Activated CD4-positive, CD25-positive, alpha-beta regulatory T cell treated with anti-CD3 and anti-CD28 coated beads, Interleukin-2, amount 50 U/mL, for 72 hours (primary cell): Measurements from ENCODE around the gene LMAN1L.

ENCODE experiments used
- DNase-seq: peaks from one replicate; pipeline ENCODE4 v3.0.0; 2021

Gene LMAN1L

DNA sequence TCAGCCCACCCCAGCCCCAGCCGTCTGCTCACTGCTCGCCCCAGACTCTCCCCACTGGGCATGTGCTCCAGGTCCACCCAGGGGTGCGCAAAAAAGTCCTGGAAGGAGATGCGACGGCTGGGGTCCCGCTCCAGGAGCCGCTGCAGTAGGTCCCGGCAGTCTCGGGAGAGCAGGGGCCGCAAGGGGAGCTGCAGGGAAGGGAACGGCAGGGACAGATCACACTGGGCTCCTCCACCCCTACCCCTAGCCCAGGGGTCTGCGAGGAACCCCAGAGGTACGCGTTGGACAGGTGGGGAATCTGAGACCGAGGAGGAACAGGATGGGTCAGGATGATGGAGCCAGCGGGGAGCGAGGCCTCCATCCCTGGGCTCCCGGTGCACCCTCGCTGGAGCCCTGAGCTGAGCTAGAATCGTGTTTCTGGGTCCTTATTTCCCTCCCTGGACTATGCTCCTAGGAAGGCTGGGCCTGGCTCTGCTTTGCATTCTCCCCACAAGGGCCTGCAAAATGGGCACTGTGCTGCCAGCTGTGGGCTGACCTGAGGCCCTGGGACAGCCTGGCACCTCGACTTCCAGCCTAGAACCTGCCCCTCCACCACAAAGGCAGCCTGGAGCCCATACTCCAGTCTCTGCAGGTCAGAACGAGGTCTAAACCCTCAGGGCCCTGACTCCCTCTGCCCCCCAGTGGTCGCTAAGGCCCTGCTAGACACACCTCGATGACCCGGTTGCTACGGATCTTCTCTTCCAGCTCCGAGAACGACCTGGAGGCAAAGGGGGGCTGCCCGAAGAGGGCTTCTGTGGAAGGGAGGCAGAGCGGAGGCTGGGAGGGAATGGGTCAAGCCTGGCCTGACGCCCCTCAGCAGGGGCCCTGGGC, 27.1 kb downstream of the LMAN1L start:
- no peak for DNase-seq

DNA sequence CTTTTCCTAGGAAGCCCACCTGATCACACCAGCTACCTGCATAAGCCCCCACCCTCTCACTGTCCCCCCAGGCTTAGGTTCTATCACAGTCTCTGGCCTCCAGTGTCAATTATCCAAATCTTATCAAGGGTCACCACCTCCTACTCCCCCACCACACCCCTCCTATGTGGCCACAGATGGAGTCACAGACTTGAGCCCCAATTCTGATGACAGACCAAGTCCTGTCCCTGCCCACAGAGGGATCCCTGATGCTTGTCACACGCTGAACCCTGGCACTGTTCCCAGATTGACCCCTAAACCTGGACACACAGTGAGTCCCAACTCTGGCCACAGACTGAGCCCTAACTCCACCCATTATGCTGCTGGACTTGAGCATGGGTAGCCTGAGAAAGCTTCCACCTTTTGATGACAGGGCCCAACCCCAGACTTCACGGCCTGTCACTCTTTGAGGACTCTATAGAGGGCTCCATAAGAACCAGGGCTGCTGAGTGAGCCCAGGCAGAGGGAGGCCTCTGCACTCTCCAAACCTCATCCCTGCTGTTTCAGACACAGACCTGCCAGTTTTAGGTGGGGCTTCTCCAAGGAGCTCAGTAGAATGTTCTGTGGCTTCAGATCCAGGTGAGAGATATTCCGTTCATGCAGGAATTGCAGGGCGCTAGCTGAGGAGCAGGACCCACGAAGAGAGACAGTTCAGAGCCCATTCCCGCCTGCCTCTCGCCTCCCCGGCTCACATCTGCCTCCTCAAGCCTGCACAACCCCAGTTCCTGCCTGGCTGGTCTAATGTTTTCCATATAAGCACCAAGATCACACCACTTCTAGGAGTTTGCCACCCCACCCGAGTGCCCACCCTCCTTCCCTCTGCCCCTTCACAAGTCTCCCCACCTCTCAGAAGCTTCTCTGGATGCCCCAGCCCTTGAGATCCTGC, 28.5 kb downstream of the LMAN1L start:
- DNase-seq = no peak

DNA sequence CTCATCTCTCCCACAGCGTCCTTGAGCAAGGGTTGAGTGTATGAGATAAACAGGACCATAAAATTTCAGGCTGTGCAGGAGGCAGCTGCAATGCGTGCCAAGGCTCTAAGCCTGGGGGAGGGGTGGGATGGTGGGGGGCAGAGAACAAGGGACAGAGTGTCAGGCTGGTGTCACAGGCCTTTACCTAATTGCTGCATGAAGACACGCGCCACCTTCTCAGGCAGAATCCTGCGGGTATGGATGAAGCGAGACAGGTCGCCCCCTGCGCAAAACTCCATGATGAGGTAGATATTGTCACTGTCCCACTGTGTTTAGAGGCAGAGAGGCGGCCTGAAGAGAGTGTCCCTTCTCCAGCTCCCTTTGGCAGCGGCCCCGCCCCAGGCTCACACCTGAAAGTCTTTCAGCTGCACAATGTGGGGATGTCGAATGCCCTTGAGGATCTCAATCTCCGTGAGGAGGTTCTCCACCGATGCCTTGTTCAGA, 29.3 kb downstream of the LMAN1L start:
- DNase-seq = no peak

DNA sequence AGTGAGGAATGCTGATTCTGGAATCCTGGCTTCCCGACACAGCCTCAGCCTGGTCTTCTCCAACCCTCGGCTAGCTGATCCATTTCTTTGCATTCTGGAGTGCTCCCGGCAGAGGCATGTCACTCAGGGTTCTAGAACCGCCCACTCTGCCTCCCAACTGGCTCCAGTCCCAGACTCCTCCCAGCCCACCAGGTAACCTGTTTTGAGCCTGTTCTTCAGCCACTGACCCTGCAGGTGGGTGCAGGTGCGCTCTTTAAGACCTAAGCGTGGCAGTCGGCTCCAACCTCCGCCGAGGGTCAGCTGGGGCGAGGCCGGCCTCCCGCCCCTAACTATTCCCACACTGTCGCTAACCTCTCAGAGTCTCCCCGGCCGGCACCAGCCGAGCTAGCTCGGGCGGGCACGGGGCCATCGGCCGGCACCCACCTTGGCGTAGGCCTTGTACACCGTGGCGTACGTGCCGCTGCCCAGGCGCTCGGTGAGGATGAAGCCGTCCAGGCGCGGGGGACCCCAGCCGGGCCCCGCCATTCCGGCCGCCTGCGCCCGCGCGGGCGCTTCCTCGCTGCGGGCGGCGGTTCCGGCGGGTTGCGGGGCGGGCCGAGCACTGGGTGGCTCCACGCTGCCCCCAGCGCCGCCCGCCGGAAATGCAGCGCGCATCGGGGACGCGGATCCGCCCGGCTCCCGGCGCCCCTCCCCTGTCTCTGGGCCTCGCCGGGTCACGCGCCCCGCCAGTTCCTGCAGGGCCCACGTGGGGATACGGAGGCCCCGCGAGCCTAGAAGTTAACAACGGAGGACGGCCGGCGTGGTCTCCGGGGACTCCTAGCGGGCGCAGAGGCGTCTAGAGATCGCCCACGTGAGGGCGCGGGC, 30.2 kb downstream of the LMAN1L start, which contains the start of gene ULK3:
Gene ULK3 (minus strand): TSS at position 576 of the 864 bp plus-strand sequence. CDS start 51 bp downstream, at position 525.
- DNase-seq = peak; percentile 97

DNA sequence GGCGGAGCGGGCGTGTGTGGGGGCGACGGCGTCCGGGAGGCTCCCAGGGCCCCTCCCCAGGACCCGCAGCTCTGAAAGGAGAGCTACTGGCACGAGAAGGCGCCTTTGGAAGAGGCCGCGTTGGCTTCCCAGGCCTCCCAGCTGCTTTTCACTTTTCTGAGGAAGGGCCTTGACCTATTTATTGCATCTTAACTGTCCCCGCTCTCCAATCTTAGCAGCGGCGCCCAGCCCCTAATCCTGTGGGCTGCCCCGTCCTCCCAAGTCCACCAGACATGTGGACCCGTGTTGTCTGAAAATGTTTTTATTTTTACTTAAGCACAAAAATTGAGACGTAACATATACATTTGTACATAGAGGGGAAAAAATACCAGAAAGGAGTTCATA, 30.8 kb downstream of the LMAN1L start:
- DNase-seq = no peak

DNA sequence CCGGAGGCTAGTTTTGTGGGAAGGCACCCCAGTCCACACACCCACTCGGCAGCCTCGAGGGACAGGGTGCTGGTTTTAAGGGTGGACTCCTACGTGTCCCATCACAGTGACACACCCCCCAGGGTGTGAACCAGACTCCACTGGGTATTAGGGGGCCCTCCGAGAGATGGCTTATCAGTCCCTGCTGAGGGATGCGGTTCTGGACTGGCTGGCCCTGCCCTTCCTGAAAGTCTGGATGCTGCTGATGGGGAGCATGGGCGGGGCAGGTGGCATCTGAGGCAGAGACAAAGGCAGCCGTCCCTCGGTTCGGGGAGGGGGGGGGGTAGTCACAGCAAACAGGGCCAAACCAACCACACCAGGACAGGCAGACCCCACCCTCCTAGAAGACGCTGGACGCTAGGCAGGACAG, 31.3 kb downstream of the LMAN1L start:
- DNase-seq = no peak

DNA sequence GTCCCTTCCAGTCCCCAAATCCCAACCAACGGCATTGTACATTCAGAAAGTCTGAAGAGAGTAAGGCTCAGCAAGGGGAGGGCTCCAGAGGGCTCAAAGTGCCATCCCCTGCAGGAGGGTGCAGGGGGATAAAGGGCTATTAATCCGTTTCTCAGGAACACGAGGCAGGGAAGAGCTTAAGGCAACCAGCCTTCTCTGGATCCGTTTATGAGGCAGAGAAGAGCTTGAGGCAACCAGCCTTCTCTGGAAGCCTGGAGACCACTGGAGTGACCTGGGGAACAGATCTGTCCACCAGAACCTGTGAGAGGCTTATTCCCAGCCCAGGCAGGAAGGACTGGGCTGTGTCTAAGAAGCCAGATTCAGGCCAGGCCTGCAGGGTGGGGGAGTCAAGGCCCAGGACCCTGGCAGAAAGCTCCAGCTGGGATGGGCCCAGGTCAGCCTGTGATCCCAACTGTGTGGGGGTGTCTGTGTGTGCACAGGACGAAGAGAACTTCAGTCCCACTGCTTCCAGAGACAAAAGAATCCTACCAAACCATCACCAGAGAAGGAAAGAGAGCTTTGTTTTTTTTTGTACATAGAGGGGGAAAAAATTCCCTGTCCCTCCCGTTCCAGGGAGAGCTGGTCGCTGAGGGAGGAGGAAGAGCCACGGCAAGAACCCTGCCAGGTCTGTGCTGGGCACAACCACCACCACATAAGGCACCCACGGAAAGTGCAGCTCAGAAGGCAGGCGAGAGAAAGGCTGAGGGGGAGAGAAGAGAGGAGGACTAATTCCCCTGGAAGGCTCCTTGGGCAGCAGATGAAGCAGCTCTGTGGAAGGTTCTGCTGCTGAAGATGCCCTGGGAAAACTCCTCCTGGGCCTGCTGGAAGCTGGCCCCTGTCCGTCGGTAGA, 31.9 kb downstream of the LMAN1L start:
- DNase-seq = no peak

DNA sequence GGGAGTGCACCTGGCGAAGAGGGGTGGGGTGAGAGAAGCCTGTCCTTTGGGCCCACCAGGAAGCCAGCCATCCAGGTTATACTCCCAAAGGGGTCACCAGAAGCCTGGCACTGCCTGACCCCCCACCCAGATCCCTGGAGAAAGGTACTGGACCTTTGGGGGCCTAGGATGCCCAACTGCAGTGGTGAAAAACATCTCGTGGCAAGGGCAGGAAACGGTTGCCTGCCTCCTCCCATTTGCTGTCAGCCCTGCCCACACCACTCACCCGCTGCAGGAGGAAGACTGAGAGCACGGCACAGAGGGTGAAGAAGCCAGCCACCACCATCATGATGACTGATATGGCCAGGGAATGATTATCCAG, 32.6 kb downstream of the LMAN1L start:
- peak; percentile 58 for DNase-seq

DNA sequence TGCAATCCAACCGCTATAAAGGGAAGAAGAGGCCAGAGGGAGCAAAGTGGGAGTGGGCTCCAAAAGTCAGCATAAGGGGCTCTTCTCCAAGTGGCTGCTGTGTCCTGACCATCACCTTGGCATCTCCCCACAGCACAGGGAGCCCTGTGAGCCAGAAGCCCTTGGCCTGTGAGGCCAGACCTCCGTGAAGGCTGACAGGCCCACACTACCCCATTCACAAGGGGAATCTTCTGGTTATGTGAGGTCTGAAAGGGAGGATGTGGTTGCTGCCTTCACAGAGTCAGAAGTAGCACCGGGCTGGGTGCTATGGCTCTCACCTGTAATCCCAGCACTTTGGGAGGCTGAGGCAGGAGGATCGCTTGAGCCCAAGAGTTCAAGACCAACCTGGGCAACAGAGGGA, 32.9 kb downstream of the LMAN1L start:
- no peak for DNase-seq

DNA sequence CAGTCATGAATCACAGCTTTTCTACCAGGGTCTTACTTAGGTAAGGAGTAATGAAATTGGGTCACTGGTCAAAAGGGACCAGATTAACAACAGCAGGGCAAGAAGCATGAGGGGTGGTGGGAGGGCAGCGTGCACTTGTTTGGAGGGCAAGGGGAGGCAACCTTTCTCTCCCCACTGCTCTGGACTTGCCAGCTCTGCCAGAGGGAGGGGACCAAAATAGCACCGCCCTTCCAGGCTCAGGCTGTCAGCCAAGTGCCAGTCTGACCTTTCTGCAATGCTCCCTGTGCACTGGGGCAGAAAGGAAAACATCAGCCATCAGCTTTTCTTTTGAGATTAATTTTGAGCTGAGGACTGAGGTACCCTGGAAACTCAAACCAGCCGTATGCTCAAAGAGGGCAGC, 34.8 kb downstream of the LMAN1L start:
- no peak for DNase-seq

DNA sequence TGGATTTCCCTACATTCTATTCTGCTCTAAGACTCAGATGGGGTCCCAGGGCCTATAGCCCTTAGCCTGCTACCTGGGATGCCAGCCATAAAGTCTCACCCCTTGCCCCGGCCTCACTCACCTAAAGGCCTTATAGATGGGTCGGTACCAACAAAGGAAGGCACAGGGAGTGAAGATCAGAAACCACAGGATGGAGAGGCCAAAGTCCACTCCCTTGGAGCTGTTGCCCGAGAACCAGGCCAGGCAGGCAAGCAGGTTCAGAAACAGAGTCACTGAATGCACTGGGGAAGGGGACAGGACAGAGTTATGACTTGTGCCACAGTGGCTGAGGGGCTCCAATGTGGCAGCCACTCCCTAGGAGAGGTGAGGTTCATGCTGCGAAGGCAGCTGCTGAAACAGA, 37.8 kb downstream of the LMAN1L start:
- no peak for DNase-seq

DNA sequence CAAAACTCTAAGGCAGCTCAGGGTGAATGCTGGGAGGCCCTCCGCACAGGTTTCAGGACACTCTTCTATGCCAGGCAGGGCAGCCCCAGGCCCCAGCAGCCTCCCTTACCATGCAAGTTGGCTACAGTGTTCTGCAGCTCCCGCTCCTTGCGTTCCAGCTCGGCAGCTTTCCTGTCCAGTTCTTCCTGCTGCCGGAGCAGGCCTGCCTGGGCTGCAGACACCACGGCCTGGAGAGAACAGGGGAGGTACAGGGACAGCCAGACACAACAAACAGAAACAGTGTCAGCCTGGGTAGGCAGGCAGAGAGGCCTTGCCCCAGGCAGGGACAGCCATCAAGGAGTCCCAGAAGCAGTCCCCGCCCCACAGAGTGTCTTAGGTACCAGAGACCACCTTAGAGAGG, 39.3 kb downstream of the LMAN1L start:
- no peak for DNase-seq

DNA sequence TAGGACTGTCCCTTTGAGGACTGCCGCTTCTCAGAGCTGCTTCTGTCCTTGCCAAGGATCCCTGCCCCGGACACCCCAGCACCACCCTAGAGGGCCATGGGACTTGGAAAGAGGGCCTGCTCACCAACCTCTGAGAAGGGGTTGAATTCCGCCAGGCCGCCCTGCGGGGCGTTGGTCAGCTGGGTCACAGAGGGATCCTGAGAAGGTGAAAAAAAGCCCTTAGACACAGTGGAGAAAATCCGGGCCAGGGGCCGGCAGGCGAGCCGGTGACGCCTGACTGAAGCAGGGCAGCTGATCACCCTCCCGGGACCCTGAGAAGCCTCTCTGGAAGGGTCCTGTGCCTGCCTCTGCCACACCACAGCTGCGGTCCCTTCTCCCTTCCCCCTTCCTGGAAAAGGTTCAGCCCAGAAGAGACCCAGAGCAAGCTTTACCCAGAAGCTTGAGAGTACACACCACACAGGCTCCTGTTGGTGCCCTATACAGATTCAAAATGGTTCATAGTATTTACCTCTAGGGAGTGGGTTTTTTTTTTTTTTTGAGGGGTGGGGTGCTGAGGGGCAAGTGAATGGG, 41.9 kb downstream of the LMAN1L start:
- no peak for DNase-seq

DNA sequence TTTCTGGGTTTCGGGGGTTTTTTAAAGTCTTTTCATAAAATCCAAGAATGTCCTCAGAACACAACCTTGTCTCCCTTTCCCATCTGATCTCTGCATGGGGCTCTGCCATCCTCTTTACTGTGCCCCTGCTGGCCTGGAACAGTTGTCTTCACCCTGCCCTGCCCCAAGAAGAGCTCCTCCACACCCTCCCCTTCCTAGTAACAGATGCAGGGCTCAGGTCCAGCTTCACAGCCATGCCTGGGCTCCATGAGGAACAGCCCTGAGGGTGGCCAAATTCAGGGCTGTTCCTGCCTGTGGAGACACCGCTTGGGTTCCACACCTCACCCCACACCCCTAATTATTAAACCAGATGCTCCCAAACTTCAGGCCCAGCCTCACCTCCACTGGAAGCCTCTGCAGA, 43.2 kb downstream of the LMAN1L start:
- no peak for DNase-seq

DNA sequence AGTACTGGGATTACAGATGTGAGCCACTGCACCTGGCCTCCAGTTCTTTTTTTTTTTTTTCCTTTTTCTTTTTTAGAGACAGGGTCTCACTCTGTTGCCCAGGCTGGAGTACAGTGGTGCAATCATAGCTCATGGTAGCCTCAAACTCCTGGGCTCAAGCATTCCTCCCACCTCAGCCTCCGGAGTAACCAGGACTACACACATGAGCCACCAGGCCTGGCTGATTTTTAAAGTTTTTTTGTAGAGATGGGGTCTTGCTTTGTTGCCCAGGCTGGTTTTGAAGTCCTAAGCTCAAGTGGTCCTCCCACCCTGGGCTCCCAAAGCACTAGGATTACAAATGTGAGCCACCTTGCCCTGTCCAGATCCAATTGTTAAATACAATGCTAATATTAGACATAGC, 43.9 kb downstream of the LMAN1L start:
- no peak for DNase-seq

DNA sequence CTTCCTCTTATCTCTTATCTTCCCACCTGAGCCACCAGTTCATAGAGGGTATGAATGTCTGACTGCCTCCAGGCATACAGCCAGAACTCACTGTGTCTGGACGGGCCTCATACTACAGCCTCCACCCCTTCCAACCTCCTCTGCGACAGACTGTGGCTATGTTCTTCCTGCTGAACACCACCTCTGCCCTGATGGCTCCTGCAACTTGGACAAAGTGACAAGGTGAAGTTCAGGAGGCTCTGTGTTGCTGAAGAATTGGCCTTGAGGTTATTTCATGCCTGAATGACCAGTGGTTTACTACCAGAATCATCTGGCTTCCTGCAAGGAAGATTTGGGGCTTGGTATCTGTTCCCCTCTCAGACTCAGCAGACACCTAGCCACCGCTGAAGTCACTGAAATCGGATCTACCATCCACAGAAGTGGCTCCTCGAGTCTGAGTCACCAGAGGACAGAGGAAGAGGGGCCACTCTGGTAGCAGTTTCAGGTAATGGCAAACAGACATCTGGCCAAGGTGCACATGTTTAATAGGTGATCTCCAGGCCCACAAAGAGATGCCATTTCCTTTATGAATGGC, 44.5 kb downstream of the LMAN1L start:
- no peak for DNase-seq

DNA sequence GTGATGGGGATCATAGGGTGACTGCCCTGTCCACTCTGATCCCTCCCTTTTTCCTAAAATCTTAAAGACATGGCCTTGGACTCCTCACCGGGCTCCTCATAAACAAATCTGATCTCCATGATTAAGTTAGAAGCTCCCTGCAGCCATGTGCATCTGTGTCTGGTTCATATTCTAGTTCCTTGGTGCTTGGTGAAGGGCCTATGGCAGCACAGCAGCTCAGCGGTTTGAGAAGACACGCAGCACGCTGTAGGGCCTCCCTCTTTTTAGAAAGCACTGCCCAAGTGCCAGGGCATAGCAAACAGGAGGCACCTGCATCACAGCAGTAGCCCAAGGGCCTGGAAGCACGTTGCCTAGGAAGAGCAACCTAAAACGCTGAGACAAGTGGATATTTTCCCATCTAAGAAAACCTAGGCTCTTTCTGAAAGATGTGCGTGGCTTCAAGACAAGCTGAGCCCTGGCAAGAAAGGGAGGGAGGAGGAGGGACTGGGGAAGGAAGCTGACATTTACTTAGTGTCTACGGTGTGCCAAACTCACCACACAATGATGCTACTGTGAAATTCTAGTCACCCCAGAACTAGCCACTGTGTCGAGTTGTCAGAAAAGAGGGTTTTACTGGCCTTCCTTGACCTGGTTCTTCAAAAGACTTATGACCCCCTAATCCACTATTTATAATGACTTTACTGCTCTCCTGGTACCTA, 45.2 kb downstream of the LMAN1L start:
- no peak for DNase-seq

DNA sequence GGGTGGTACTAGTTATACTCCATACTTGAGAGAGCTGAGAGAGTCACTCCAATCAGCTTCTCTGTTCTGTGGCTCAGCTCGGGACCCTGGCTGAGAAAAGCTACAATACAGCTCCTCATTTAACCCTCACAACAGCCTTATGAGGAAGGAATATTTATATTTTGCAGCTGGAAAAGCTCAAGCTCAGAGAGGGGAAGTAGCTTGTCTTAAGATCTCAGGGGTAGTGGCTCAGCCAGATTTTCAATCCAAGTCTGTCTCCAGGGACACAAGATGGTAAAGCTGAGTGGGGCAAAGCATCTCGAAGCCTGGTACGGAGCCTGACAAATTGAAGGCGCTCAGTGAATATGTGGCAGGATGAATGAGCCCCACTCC, 45.7 kb downstream of the LMAN1L start:
- DNase-seq = no peak

DNA sequence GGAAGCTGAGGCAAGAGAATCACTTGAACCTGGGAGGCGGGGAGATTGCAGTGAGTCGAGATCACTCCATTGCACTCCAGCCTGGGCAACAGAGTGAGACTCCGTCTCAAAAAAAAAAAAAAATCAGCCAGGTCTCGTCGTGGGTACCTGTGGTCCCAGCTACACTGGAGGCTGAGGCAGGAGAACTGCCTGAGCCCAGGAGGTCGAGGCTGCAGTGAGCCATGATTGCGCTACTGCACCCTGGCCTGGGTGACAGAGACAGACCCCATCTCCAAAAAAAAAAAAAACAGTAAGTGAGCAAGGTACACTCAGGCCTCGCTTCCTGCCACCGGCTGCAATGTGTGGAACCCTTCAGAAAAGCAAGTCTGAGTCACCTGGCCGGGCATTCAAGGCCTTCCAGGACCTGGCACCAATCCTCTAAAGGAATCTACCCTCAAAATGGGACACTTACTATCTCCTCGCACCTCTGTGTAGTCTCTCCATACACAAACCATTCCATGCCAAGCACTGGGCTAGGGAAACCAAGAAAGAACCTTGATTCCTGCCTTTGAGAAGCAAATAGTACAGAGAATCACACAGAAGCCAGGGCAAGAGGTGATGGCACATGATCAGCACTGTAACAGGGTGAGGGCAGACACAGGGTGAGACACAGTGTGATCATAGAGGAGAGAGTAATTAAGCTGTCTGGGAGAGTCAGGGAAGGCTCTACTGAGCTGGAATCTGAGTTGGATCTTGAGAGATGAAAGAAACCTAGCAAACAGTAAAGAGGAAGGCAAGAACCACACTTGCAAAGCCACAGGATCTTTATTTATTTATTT, 50.8 kb downstream of the LMAN1L start:
- DNase-seq = no peak

DNA sequence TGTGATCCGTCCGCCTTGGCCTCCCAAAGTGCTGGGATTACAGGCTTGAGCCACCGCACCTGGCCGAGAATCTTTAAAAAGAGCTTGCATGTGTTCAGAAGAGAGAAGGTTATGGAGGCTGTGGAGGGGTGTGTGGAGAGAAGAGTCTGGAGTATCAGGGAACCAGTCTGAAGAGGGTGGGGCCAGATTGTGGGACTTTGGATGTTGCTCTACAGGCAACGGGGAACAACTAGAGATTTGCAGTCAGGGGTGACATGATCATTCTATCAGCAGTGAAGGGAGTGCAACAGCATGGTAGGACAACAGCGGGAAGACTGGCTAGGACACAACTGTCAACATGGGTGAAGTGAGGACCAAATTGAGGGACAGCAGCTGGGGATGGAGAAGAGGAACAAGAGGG, 51.7 kb downstream of the LMAN1L start:
- DNase-seq = no peak
